RWPE2 (cell line): ENCODE results near the gene BICRAL.
A peak's percentile ranks its signal among the peaks of the same experiment; 100 is the strongest.
"Not testable (repeated sequence)": the region's sequence is repeated elsewhere in the genome, so short reads cannot be mapped to it uniquely, and the experiment has no call there.

Source experiments
- ATAC-seq: fragments of 200-7000 bp; cut with Tn5 transposase; 3 replicates; pipeline ENCODE4 v1.9.1; 2021; ENCODE audit warnings: low read depth
- DNase-seq: peaks from one replicate; pipeline ENCODE4 v3.0.0-alpha.2; 2020; ENCODE audit warnings: low spot score
- H3K27ac ChIP-seq: fragments of 450-650 bp; 2 replicates; pipeline ENCODE4 v1.5.1; 2017; ENCODE audit warnings: mild to moderate bottlenecking; ENCODE audit not compliant: poor library complexity, severe bottlenecking
- H3K27me3 ChIP-seq: fragments of 250-450 bp; sonication (Bioruptor Pico); 2 replicates; pipeline ENCODE4 v1.5.1; 2021; ENCODE audit warnings: mild to moderate bottlenecking, moderate library complexity; ENCODE audit not compliant: insufficient read depth, poor library complexity, severe bottlenecking
- H3K36me3 ChIP-seq: fragments of 250-450 bp; sonication (Bioruptor Pico); 2 replicates; pipeline ENCODE4 v1.5.1; 2020; ENCODE audit warnings: low read depth, mild to moderate bottlenecking, moderate library complexity
- H3K4me1 ChIP-seq: fragments of 250-450 bp; sonication (Bioruptor Pico); 2 replicates; pipeline ENCODE4 v1.5.1; 2021; ENCODE audit warnings: mild to moderate bottlenecking, moderate library complexity; ENCODE audit not compliant: insufficient read depth, poor library complexity, severe bottlenecking
- H3K4me3 ChIP-seq: fragments of 250-450 bp; sonication (Bioruptor Pico); 2 replicates; pipeline ENCODE4 v1.5.1; 2021; ENCODE audit warnings: mild to moderate bottlenecking, moderate library complexity; ENCODE audit not compliant: severe bottlenecking
- H3K9me3 ChIP-seq: fragments of 250-450 bp; sonication (Bioruptor Pico); 2 replicates; pipeline ENCODE4 v1.5.1; 2021; ENCODE audit warnings: mild to moderate bottlenecking, moderate library complexity; ENCODE audit not compliant: severe bottlenecking
- CTCF ChIP-seq: fragments of 450-650 bp; IDR thresholded peaks from one replicate; pipeline ENCODE4 v1.5.1; 2017; ENCODE audit warnings: mild to moderate bottlenecking, moderate library complexity; ENCODE audit not compliant: poor library complexity, severe bottlenecking

The BICRAL gene

GRCh38 chr6:42790549-42791181 is 8.8 kb downstream of the BICRAL start:
- Histone ChIP-seq H3K4me3 (no peak overlapping the region), H3K36me3 (no peaks in the 10 kb centered on the region), H3K27ac (no peak overlapping the region), H3K9me3 (no peaks in the 10 kb centered on the region), H3K27me3 (no peaks in the 10 kb centered on the region), H3K4me1 (no peaks in the 10 kb centered on the region)
- DNase-seq (no peak), ATAC-seq (peak; percentile 11; the same call in 1 of the 3 replicates)
- TF ChIP-seq CTCF, result no peak

- DNase-seq, result no peak
- Histone ChIP-seq H3K4me1 (no peaks in the 10 kb centered on the region), H3K36me3 (no peaks in the 10 kb centered on the region), H3K9me3 (no peaks in the 10 kb centered on the region), H3K27ac (no peak overlapping the region), H3K4me3 (no peak overlapping the region), H3K27me3 (no peaks in the 10 kb centered on the region)
- peak; percentile 69 for ATAC-seq
- TF ChIP-seq CTCF, result no peak
Measured at GRCh38 chr6:42791706-42792320, 10.0 kb downstream of the BICRAL start.

GRCh38 chr6:42795651-42796050 is 13.8 kb downstream of the BICRAL start:
- Histone ChIP-seq H3K4me1 (peaks cover 12% of the 10 kb centered on the region), H3K9me3 (no peaks in the 10 kb centered on the region), H3K36me3 (no peaks in the 10 kb centered on the region), H3K4me3 (no peak overlapping the region), H3K27me3 (no peaks in the 10 kb centered on the region), H3K27ac (no peak overlapping the region)
- DNase-seq, result no peak
- ATAC-seq, result no peak
- no peak for TF ChIP-seq CTCF

- peaks cover 17% of the 10 kb centered on the region for H3K4me1 ChIP-seq
- H3K9me3 ChIP-seq, result no peaks in the 10 kb centered on the region
- ATAC-seq, result no peak
- no peak for TF ChIP-seq CTCF
- H3K27me3 ChIP-seq, result no peaks in the 10 kb centered on the region
- no peaks in the 10 kb centered on the region for H3K36me3 ChIP-seq
- no peak overlapping the region for H3K4me3 ChIP-seq
- H3K27ac ChIP-seq, result no peak overlapping the region
- DNase-seq, result no peak
Measured at GRCh38 chr6:42796171-42796570, 14.3 kb downstream of the BICRAL start.

- not testable (repeated sequence) for H3K27ac ChIP-seq, DNase-seq, H3K36me3 ChIP-seq, H3K4me3 ChIP-seq, H3K9me3 ChIP-seq, H3K27me3 ChIP-seq
- peaks cover 17% of the 10 kb centered on the region for H3K4me1 ChIP-seq
- ATAC-seq, result peak; percentile 32; the same call in 1 of the 3 replicates
Measured at GRCh38 chr6:42797696-42798095, 15.8 kb downstream of the BICRAL start.
